ENCODE measurements around the gene RPS6KL1. TPM values are rescaled to one million over a fixed set of nuclear protein-coding genes. Genes with fewer than 3 reads are reported as not detected.

The RPS6KL1 gene
- polyA plus RNA-seq, 1 donor from 2014 or later: 147 TPM

DNA sequence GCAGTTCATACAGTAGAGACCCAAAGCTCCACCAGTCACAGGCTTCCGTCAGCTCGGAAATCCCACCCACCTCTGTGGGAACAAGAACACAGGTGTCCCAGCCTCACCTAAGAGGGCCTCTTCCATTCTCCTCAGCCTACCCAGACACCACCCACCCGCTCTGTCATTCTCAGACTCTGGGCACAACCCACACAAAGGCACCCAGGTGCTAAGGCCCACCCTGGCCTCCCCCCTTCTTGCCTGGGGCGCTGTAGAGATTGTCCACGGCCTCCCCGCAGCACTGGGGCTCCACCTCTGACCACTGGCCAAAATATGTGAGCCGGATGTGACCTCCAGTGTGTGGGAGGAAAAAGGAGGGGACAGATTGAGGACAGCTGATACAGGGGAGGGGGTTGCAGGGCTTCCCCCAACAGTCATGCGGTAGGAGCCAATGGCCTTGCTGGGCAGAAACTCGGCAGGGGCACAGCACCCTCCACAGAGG is 14.2 kb downstream of the RPS6KL1 start:
- H3K9me3 ChIP-seq (ENCODE audit: low read length): no peaks in the 10 kb centered on the region
- no peak overlapping the region for H3K4me3 ChIP-seq (ENCODE audit: low read length)
- H3K9me2 ChIP-seq (ENCODE audit: insufficient read depth, low read length): no peaks in the 10 kb centered on the region
- no peak overlapping the region for H3K9ac ChIP-seq (ENCODE audit: low read length)
- no peak overlapping the region for H2AFZ ChIP-seq (ENCODE audit: low read depth, low read length)
- H3K27me3 ChIP-seq (ENCODE audit: insufficient read depth, low read depth, low read length): no peaks in the 10 kb centered on the region
- no peak overlapping the region for H3K4me2 ChIP-seq (ENCODE audit: low read length)
- H3F3A ChIP-seq (ENCODE audit: insufficient read depth, low read length, poor library complexity, severe bottlenecking): no peaks in the 10 kb centered on the region
- H4K20me1 ChIP-seq (ENCODE audit: insufficient read depth): no peaks in the 10 kb centered on the region
- no peak for TF ChIP-seq EP300 (conservative IDR thresholded peaks at IDR 0.05; ENCODE audit: poor library complexity, severe bottlenecking)
- TF ChIP-seq EZH2 (IDR thresholded peaks at IDR 0.05; ENCODE audit: borderline replicate concordance, insufficient read depth, low read length, poor library complexity, severe bottlenecking): no peak
- no peaks in the 10 kb centered on the region for H3K36me3 ChIP-seq (ENCODE audit: insufficient read depth, low read length)
- H3K27ac ChIP-seq (ENCODE audit: low read length): no peak overlapping the region
- no peaks in the 10 kb centered on the region for H3K79me2 ChIP-seq (replicated peaks; ENCODE audit: insufficient read depth, low read length)

DNA sequence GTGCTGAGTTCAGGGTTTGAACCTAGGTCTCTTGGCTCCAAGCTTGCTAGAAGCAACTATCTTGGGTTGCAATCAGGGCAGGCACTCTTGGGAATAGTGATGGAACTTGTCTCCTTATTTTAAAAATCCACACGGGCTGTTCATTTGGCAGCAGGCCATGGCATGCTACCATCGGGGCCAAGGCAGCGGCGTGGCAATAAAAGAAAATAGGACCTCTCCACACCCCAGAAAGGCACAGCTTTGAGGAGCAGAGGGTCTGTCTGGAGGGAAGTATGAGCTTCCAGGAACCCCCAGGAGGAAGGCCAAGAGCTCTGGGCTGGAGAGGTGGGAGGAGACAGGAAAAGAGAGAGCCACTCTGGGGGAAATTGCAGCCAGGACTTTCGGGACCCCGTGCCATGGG is 15.3 kb downstream of the RPS6KL1 start:
- Histone ChIP-seq H3K36me3 (ENCODE audit: insufficient read depth, low read length) (no peaks in the 10 kb centered on the region), H3F3A (ENCODE audit: insufficient read depth, low read length, poor library complexity, severe bottlenecking) (no peaks in the 10 kb centered on the region), H3K9ac (ENCODE audit: low read length) (no peak overlapping the region), H3K27me3 (ENCODE audit: insufficient read depth, low read depth, low read length) (no peaks in the 10 kb centered on the region), H3K27ac (ENCODE audit: low read length) (no peak overlapping the region), H3K79me2 (replicated peaks; ENCODE audit: insufficient read depth, low read length) (no peaks in the 10 kb centered on the region), H2AFZ (ENCODE audit: low read depth, low read length) (no peak overlapping the region), H3K9me3 (ENCODE audit: low read length) (no peaks in the 10 kb centered on the region), H3K4me2 (ENCODE audit: low read length) (no peak overlapping the region), H3K4me3 (ENCODE audit: low read length) (no peak overlapping the region), H4K20me1 (ENCODE audit: insufficient read depth) (no peaks in the 10 kb centered on the region), H3K9me2 (ENCODE audit: insufficient read depth, low read length) (no peaks in the 10 kb centered on the region)
- TF ChIP-seq RAD21 (conservative IDR thresholded peaks at IDR 0.05) (no peak), TAF1 (IDR thresholded peaks at IDR 0.05; ENCODE audit: low read depth) (no peak), EP300 (conservative IDR thresholded peaks at IDR 0.05; ENCODE audit: poor library complexity, severe bottlenecking) (no peak), SMC3 (conservative IDR thresholded peaks at IDR 0.05; ENCODE audit: poor library complexity) (no peak), MXI1 (conservative IDR thresholded peaks at IDR 0.05; ENCODE audit: poor library complexity, severe bottlenecking) (no peak), EZH2 (IDR thresholded peaks at IDR 0.05; ENCODE audit: borderline replicate concordance, insufficient read depth, low read length, poor library complexity, severe bottlenecking) (no peak), POLR2AphosphoS5 (IDR thresholded peaks at IDR 0.05) (no peak)
- TF ChIP-seq, protein P1, sequence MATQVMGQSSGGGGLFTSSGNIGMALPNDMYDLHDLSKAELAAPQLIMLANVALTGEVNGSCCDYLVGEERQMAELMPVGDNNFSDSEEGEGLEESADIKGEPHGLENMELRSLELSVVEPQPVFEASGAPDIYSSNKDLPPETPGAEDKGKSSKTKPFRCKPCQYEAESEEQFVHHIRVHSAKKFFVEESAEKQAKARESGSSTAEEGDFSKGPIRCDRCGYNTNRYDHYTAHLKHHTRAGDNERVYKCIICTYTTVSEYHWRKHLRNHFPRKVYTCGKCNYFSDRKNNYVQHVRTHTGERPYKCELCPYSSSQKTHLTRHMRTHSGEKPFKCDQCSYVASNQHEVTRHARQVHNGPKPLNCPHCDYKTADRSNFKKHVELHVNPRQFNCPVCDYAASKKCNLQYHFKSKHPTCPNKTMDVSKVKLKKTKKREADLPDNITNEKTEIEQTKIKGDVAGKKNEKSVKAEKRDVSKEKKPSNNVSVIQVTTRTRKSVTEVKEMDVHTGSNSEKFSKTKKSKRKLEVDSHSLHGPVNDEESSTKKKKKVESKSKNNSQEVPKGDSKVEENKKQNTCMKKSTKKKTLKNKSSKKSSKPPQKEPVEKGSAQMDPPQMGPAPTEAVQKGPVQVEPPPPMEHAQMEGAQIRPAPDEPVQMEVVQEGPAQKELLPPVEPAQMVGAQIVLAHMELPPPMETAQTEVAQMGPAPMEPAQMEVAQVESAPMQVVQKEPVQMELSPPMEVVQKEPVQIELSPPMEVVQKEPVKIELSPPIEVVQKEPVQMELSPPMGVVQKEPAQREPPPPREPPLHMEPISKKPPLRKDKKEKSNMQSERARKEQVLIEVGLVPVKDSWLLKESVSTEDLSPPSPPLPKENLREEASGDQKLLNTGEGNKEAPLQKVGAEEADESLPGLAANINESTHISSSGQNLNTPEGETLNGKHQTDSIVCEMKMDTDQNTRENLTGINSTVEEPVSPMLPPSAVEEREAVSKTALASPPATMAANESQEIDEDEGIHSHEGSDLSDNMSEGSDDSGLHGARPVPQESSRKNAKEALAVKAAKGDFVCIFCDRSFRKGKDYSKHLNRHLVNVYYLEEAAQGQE (IDR thresholded peaks at IDR 0.05; ENCODE audit: borderline replicate concordance): no peak
- TF ChIP-seq, protein P2, sequence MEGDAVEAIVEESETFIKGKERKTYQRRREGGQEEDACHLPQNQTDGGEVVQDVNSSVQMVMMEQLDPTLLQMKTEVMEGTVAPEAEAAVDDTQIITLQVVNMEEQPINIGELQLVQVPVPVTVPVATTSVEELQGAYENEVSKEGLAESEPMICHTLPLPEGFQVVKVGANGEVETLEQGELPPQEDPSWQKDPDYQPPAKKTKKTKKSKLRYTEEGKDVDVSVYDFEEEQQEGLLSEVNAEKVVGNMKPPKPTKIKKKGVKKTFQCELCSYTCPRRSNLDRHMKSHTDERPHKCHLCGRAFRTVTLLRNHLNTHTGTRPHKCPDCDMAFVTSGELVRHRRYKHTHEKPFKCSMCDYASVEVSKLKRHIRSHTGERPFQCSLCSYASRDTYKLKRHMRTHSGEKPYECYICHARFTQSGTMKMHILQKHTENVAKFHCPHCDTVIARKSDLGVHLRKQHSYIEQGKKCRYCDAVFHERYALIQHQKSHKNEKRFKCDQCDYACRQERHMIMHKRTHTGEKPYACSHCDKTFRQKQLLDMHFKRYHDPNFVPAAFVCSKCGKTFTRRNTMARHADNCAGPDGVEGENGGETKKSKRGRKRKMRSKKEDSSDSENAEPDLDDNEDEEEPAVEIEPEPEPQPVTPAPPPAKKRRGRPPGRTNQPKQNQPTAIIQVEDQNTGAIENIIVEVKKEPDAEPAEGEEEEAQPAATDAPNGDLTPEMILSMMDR (IDR thresholded peaks at IDR 0.05; ENCODE audit: poor library complexity, severe bottlenecking): no peak
